SK-N-MC (cell line): Measurements from ENCODE around the gene RSPH3.

Experiments used
- EZH2 ChIP-seq: fragments of 200-600 bp; sonication (generic); IDR thresholded peaks from one replicate; pipeline ENCODE4 v1.6.1; 2017; ENCODE audit warnings: antibody characterized with exemption
- FOXP2 ChIP-seq: optimal IDR thresholded peaks from 2 replicates; pipeline ENCODE3; 2011; ENCODE audit warnings: mild to moderate bottlenecking, moderate library complexity; ENCODE audit not compliant: insufficient read depth; ENCODE audit errors: extremely low read length, control extremely low read depth
- POLR2AphosphoS5 ChIP-seq: IDR thresholded peaks from 2 replicates; pipeline ENCODE4 v1.6.1; 2012; ENCODE audit warnings: mild to moderate bottlenecking, low read depth, low read length, borderline replicate concordance

GRCh38 chr6:158955255-158955654 is 44.7 kb downstream of the RSPH3 start:
- TF ChIP-seq POLR2AphosphoS5: no peak
- TF ChIP-seq EZH2: no peak
- no peak for TF ChIP-seq FOXP2
